ENCODE measurements around the gene MACROD2.

MACROD2 gene

DNA sequence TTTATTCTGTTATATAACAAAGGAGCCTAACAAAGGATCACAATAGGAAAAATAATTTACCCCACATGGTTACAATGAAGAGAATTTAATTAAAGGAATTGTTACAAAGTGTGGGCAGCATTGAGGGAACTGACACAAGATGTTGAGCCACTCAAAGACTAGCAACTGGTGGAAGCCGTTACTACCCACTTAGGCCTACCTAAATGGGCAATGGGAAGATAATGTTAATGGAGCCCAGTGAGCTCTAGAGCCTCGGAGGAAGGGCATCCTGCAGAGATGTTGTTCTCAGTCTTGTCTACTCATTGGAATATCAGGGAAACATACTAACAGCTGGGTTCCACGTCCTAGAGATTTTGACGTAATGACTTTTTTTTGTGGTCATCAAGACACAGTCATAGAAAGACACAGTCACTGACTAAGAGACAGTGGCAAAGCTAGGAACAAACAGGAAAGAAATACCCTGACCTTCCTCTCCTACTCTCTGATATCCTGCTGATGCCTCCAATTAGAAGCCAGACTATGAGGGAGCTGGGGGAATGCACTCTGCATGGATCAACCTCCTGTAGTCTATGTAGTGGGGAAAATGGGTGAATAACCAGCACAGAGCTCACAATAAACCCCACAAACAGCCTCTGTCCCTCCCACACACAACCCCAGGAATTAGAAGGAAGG lies 865.8 kb downstream of the MACROD2 start:
- DNase-seq (ENCODE audit: low spot score): no peak
- TF ChIP-seq, protein P1, sequence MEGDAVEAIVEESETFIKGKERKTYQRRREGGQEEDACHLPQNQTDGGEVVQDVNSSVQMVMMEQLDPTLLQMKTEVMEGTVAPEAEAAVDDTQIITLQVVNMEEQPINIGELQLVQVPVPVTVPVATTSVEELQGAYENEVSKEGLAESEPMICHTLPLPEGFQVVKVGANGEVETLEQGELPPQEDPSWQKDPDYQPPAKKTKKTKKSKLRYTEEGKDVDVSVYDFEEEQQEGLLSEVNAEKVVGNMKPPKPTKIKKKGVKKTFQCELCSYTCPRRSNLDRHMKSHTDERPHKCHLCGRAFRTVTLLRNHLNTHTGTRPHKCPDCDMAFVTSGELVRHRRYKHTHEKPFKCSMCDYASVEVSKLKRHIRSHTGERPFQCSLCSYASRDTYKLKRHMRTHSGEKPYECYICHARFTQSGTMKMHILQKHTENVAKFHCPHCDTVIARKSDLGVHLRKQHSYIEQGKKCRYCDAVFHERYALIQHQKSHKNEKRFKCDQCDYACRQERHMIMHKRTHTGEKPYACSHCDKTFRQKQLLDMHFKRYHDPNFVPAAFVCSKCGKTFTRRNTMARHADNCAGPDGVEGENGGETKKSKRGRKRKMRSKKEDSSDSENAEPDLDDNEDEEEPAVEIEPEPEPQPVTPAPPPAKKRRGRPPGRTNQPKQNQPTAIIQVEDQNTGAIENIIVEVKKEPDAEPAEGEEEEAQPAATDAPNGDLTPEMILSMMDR (conservative IDR thresholded peaks at IDR 0.05; ENCODE audit: low read depth): no peak
- H3K27ac ChIP-seq: no peak overlapping the region
- ChIA-PET POLR2A (ENCODE audit: low non-redundant PET) (no interaction called here), CTCF (no interaction called here)

DNA sequence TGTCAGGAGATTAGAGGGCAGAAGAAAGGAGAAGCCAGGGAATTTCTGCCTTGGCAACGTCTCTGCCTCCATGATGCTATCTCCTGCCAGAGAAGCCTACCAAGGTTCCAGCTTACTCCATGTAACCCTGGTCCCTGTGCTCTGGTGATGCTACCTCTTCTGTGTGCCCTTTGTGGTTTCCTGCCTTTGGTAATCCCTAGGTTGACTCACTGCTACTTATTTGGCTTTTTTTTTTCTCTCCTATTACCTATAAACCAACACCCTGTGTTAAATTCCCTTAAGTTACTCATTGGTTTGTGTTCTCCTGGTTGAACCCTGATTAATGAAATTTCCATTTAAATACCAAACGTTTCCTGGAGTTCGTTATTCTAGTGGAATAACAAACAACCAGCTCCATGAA lies 869.9 kb downstream of the MACROD2 start:
- DNase-seq (ENCODE audit: low spot score): peak; percentile 43
- CTCF ChIA-PET: no interaction called here
- H3K27ac ChIP-seq: no peak overlapping the region
- TF ChIP-seq, protein P1 (conservative IDR thresholded peaks at IDR 0.05; ENCODE audit: low read depth): no peak
- POLR2A ChIA-PET (ENCODE audit: low non-redundant PET): no interaction called here

DNA sequence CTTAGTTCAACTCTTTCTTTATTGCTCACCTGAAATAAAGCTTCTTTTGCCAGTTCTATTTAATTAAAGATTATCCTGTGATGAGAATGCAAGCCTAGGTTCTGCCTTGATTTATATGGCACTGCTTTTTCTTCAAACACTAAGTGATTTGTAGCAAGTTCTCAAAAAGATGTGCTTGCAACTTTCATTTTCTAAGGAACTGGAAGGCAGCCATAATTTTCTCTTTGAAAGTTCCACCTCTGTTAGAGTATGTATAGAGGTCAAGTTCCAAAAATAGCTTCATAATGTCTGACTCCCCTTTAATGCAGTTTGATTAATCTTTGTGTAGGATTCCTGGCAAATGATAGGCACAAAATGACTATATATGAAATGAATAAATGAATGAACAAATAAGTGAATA lies 870.4 kb downstream of the MACROD2 start:
- DNase-seq (ENCODE audit: low spot score): no peak
- CTCF ChIA-PET: interaction anchor here (0.6 kb wide), 1 partner anchor 45 kb away, joined by 3 read pairs; no protein-coding TSS in a partner anchor
- POLR2A ChIA-PET (ENCODE audit: low non-redundant PET): no interaction called here
- TF ChIP-seq, protein P1 (conservative IDR thresholded peaks at IDR 0.05; ENCODE audit: low read depth): no peak
- H3K27ac ChIP-seq: no peak overlapping the region

DNA sequence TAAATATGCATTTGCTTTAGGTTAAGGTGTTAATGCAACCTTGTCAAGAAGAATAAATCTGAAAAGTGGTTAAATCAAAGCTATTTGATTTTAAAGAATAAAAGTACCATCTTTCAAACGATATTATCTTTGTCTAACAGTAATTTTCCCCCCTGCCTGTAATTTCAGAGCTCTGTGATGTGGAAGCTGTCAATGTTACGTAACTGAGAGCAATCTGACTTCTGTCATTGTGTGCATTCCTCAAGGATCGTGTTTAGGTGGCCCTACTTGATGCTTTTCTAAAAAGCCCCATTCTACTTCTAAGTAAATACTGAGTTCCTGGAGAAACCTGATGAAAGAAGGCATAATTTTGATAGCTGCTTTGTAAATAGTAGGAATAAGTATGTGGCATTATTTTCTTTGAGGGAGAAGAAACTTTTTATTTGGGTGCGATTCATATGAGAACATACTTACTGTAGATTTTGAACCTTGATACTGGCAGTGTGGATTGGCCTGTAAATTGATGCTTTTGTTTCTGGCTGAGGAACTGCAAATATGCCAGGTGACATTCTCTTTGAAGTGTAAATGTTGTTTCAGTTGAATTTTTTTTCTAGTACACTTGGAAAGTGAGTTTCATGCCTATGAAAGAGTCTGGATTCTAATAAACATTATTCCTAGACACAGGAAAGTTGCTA lies 871.7 kb downstream of the MACROD2 start:
- POLR2A ChIA-PET (ENCODE audit: low non-redundant PET): no interaction called here
- TF ChIP-seq, protein P1 (conservative IDR thresholded peaks at IDR 0.05; ENCODE audit: low read depth): no peak
- CTCF ChIA-PET: no interaction called here
- no peak for DNase-seq (ENCODE audit: low spot score)
- H3K27ac ChIP-seq: no peak overlapping the region

DNA sequence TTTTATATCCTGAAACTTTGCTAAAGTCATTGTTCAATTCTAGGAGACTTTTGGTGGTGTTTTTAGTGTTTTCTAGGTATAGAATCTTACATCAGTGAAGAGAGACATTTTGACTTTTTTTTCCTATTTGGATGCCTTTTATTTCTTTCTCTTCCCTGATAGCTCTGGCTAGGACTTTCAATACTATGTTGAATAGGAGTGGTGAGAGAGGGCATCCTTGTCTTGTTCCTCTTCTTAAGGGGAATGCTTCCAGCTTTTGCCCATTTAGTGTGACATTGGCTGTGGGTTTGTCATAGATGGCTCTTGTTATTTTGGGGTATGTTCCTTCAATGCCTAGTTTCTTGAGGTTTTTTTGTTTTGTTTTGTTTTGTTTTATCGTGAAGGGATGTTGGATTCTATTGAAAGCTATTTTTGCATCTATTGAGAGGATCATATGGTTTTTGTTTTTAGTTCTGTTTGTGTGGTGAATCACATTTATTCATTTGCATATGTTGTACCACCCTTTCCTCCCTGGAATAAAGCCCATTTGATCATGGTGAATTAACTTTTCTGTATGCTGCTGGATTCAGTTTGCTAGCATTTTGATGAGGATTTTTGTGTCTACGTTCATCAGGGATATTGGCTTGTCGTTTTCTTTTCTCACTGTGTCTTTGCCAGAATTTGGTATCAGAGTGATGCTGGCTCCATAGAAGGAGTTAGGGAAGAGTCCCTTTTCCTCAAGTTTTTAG lies 882.1 kb downstream of the MACROD2 start:
- CTCF ChIA-PET: no interaction called here
- no peak for DNase-seq (ENCODE audit: low spot score)
- H3K27ac ChIP-seq: no peak overlapping the region
- TF ChIP-seq, protein P1 (conservative IDR thresholded peaks at IDR 0.05; ENCODE audit: low read depth): no peak
- POLR2A ChIA-PET (ENCODE audit: low non-redundant PET): no interaction called here

DNA sequence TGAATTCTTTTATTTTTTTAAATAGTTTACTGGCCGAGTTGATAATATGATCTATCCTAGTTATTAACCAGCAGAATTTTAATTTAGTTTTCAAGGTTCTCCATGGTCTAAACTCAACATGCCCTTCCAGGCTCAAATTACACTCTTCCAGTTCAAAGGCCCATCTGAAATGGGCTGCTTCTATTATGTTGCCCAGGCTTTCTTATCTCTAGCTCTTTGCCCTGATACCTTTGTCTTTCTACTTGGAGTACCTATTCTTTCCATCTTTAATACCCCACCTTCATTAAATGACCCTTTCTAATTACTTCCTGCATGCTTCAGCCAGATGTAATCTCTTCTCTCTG lies 883.3 kb downstream of the MACROD2 start:
- H3K27ac ChIP-seq: no peak overlapping the region
- POLR2A ChIA-PET (ENCODE audit: low non-redundant PET): no interaction called here

More for the DNA sequence above, 883.3 kb downstream of the MACROD2 start:
- CTCF ChIA-PET: no interaction called here
- no peak for DNase-seq (ENCODE audit: low spot score)
- TF ChIP-seq, protein P1 (conservative IDR thresholded peaks at IDR 0.05; ENCODE audit: low read depth): no peak
